Memory B cell (primary cell): ENCODE data around the gene COG5.
"Not testable (repeated sequence)": the region's sequence is repeated elsewhere in the genome, so short reads cannot be mapped to it uniquely, and the experiment has no call there.

Experiments
- ATAC-seq: fragments of 150-1000 bp; cut with Tn5 transposase; 2 replicates; pipeline ENCODE4 v1.10.0; 2021; ENCODE audit warnings: low read depth, mild to moderate bottlenecking, moderate library complexity
- DNase-seq, 2 donors: peaks; one replicate each; pipeline ENCODE4 v3.0.0; 2022; ENCODE audit warnings: low spot score in 2 of 2
- H3K27ac Mint-ChIP-seq: one replicate; pipeline ENCODE4 v1.8.0; 2022; ENCODE audit warnings: mild to moderate bottlenecking, moderate library complexity, mixed read lengths
- H3K27me3 Mint-ChIP-seq: one replicate; pipeline ENCODE4 v1.8.0; 2022; ENCODE audit warnings: mixed read lengths
- H3K36me3 Mint-ChIP-seq: one replicate; pipeline ENCODE4 v1.8.0; 2022; ENCODE audit warnings: mild to moderate bottlenecking, mixed read lengths
- H3K4me1 Mint-ChIP-seq: one replicate; pipeline ENCODE4 v1.8.0; 2022; ENCODE audit warnings: mixed read lengths
- H3K4me3 Mint-ChIP-seq: one replicate; pipeline ENCODE4 v1.8.0; 2022; ENCODE audit warnings: mild to moderate bottlenecking, moderate library complexity, mixed read lengths
- H3K9me3 Mint-ChIP-seq: one replicate; pipeline ENCODE4 v1.8.0; 2022; ENCODE audit warnings: mixed read lengths

The COG5 gene

GRCh38 chr7:107220806-107221205 is 342.9 kb downstream of the COG5 start:
- not testable (repeated sequence) for H3K9me3 Mint-ChIP-seq, H3K4me3 Mint-ChIP-seq, H3K27me3 Mint-ChIP-seq, H3K4me1 Mint-ChIP-seq, H3K27ac Mint-ChIP-seq, ATAC-seq, DNase-seq
- peaks cover 31% of the 10 kb centered on the region for H3K36me3 Mint-ChIP-seq

GRCh38 chr7:107220356-107220755 is 343.4 kb downstream of the COG5 start:
- ATAC-seq (no peak), DNase-seq (no peak)
- Mint-ChIP-seq H3K36me3 (peaks cover 32% of the 10 kb centered on the region), H3K27me3 (no peaks in the 10 kb centered on the region), H3K4me1 (no peaks in the 10 kb centered on the region), H3K27ac (no peak overlapping the region), H3K9me3 (peaks cover 7% of the 10 kb centered on the region), H3K4me3 (no peak overlapping the region)

- DNase-seq (no peak), ATAC-seq (no peak)
- Mint-ChIP-seq H3K36me3 (peaks cover 35% of the 10 kb centered on the region), H3K27me3 (no peaks in the 10 kb centered on the region), H3K9me3 (peaks cover 9% of the 10 kb centered on the region), H3K27ac (no peak overlapping the region), H3K4me3 (no peak overlapping the region), H3K4me1 (no peaks in the 10 kb centered on the region)
Observed at GRCh38 chr7:107219563-107220244, 344.0 kb downstream of the COG5 start.

GRCh38 chr7:107213945-107214344 is 349.8 kb downstream of the COG5 start:
- Mint-ChIP-seq H3K9me3 (peaks cover 11% of the 10 kb centered on the region), H3K27me3 (no peaks in the 10 kb centered on the region), H3K4me3 (no peak overlapping the region), H3K27ac (no peak overlapping the region), H3K36me3 (peaks cover 54% of the 10 kb centered on the region), H3K4me1 (no peaks in the 10 kb centered on the region)
- ATAC-seq (no peak), DNase-seq (no peak)

GRCh38 chr7:107213193-107213788 is 350.4 kb downstream of the COG5 start:
- Mint-ChIP-seq H3K36me3 (peaks cover 52% of the 10 kb centered on the region), H3K27ac (no peak overlapping the region), H3K27me3 (no peaks in the 10 kb centered on the region), H3K4me3 (no peak overlapping the region), H3K9me3 (peaks cover 11% of the 10 kb centered on the region), H3K4me1 (no peaks in the 10 kb centered on the region)
- ATAC-seq (no peak), DNase-seq (no peak)

- DNase-seq = no peak
- H3K9me3 Mint-ChIP-seq = peaks cover 11% of the 10 kb centered on the region
- H3K27ac Mint-ChIP-seq = no peak overlapping the region
- no peak overlapping the region for H3K4me3 Mint-ChIP-seq
- no peaks in the 10 kb centered on the region for H3K27me3 Mint-ChIP-seq
- ATAC-seq = no peak
- H3K4me1 Mint-ChIP-seq = no peaks in the 10 kb centered on the region
- peaks cover 50% of the 10 kb centered on the region for H3K36me3 Mint-ChIP-seq
Observed at GRCh38 chr7:107212725-107213124, 351.0 kb downstream of the COG5 start.

GRCh38 chr7:107210400-107210799 is 353.3 kb downstream of the COG5 start:
- H3K27ac Mint-ChIP-seq = no peak overlapping the region
- no peak overlapping the region for H3K4me3 Mint-ChIP-seq
- no peaks in the 10 kb centered on the region for H3K4me1 Mint-ChIP-seq
- peaks cover 7% of the 10 kb centered on the region for H3K9me3 Mint-ChIP-seq
- H3K36me3 Mint-ChIP-seq = peaks cover 40% of the 10 kb centered on the region
- H3K27me3 Mint-ChIP-seq = no peaks in the 10 kb centered on the region
- ATAC-seq (no peak), DNase-seq (no peak)

- Mint-ChIP-seq H3K9me3 (peaks cover 4% of the 10 kb centered on the region), H3K27me3 (no peaks in the 10 kb centered on the region), H3K27ac (peak overlapping the region; percentile 2), H3K4me1 (no peaks in the 10 kb centered on the region), H3K36me3 (peaks cover 44% of the 10 kb centered on the region), H3K4me3 (no peak overlapping the region)
- no peak for DNase-seq
- no peak for ATAC-seq
Observed at GRCh38 chr7:107209565-107209964, 354.2 kb downstream of the COG5 start.

GRCh38 chr7:107208563-107208962 is 355.2 kb downstream of the COG5 start:
- Mint-ChIP-seq H3K9me3 (peaks cover under 1% of the 10 kb centered on the region), H3K27ac (no peak overlapping the region), H3K36me3 (peaks cover 45% of the 10 kb centered on the region), H3K4me3 (no peak overlapping the region), H3K27me3 (no peaks in the 10 kb centered on the region), H3K4me1 (no peaks in the 10 kb centered on the region)
- ATAC-seq (no peak), DNase-seq (no peak)

GRCh38 chr7:107208024-107208521 is 355.6 kb downstream of the COG5 start:
- no peaks in the 10 kb centered on the region for H3K9me3 Mint-ChIP-seq
- no peak overlapping the region for H3K4me3 Mint-ChIP-seq
- H3K27ac Mint-ChIP-seq = no peak overlapping the region
- no peaks in the 10 kb centered on the region for H3K27me3 Mint-ChIP-seq
- DNase-seq (no peak), ATAC-seq (no peak)
- peaks cover 42% of the 10 kb centered on the region for H3K36me3 Mint-ChIP-seq
- no peaks in the 10 kb centered on the region for H3K4me1 Mint-ChIP-seq

- no peak overlapping the region for H3K27ac Mint-ChIP-seq
- no peak overlapping the region for H3K4me3 Mint-ChIP-seq
- peaks cover 40% of the 10 kb centered on the region for H3K36me3 Mint-ChIP-seq
- no peaks in the 10 kb centered on the region for H3K27me3 Mint-ChIP-seq
- DNase-seq (no peak), ATAC-seq (no peak)
- no peaks in the 10 kb centered on the region for H3K9me3 Mint-ChIP-seq
- H3K4me1 Mint-ChIP-seq = no peaks in the 10 kb centered on the region
Observed at GRCh38 chr7:107207459-107207858, 356.3 kb downstream of the COG5 start.

- Mint-ChIP-seq H3K4me1 (no peaks in the 10 kb centered on the region), H3K27ac (peak overlapping the region; percentile 64), H3K4me3 (no peak overlapping the region), H3K36me3 (peaks cover 43% of the 10 kb centered on the region), H3K9me3 (no peaks in the 10 kb centered on the region), H3K27me3 (no peaks in the 10 kb centered on the region)
- DNase-seq (no peak), ATAC-seq (no peak)
Observed at GRCh38 chr7:107206706-107207105, 357.0 kb downstream of the COG5 start.

GRCh38 chr7:107206136-107206535 is 357.6 kb downstream of the COG5 start:
- Mint-ChIP-seq H3K36me3 (peaks cover 44% of the 10 kb centered on the region), H3K27ac (peak overlapping the region; percentile 64), H3K4me3 (no peak overlapping the region), H3K27me3 (no peaks in the 10 kb centered on the region), H3K9me3 (no peaks in the 10 kb centered on the region), H3K4me1 (no peaks in the 10 kb centered on the region)
- ATAC-seq = no peak
- DNase-seq = no peak

- no peak for DNase-seq
- Mint-ChIP-seq H3K4me3 (no peak overlapping the region), H3K4me1 (no peaks in the 10 kb centered on the region), H3K27ac (no peak overlapping the region), H3K27me3 (no peaks in the 10 kb centered on the region), H3K36me3 (peaks cover 41% of the 10 kb centered on the region), H3K9me3 (no peaks in the 10 kb centered on the region)
- ATAC-seq = no peak
Observed at GRCh38 chr7:107203607-107204006, 360.1 kb downstream of the COG5 start.
